ENCODE measurements around the gene TMSB10. TPM values are rescaled to one million over a fixed set of nuclear protein-coding genes. Genes with fewer than 3 reads are reported as not detected.

Gene TMSB10
- total RNA-seq, 1 donor from 2014 or later = 5,126 TPM

DNA sequence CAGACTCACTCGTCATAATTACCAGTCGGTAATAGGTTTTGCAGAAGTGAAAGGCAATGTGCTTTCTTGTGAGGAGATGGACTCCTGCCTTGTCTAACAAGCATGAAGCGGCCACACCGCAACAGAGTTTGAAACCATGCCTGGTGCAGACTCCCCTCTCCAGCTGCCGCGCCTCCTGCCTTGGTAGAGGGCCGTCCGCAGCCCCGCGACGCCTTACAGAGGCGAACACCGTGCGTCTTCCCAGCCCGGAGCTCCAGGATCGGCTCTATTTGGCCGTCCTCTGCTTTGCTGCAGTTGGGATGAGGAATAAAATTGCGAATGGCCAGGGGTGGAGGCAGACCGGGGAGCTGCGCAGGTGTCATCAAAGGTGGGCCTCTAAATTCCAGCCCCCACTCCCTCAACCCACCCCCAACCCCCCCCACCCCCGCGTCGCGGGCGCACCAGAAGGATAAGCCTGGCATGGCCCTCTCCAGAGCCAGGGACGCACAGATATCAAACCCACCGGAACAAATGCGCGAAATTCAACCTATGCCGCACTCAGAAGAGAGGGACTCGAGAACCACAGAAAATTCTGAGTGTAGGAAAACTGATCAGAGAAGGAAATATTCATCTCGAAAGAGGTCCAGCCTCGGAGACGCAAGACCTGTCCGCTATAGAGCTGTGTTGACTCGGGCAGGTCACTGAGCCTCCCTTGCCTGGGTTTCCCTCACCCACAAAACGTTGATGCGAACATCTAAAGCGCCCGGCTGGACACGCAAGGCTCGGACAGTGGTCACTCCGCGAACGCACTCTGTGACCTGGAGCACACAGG lies 25.7 kb upstream of the TMSB10 start:
- DNase-seq (ENCODE audit: low spot score in 2 of 2) (no peak), FAIRE-seq (no peak)

DNA sequence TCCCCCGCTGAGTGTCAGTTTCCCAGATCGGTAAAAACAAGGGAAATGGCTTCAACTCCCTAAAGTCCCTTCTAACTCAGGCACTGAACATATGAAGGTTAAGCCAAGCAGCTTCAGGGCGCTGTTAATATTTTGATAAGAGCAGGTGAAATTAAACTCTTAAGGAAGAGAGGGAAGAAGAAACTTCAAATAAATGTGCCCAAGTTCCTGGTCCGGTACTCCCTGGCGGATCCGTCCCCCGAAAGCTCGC lies 25.1 kb upstream of the TMSB10 start:
- no peak for DNase-seq (ENCODE audit: low spot score in 2 of 2)
- no peak for FAIRE-seq

- FAIRE-seq (no peak), DNase-seq (ENCODE audit: low spot score in 2 of 2) (no peak)
Measured at GRCh38 chr2:84880645-84881521, 24.6 kb upstream of the TMSB10 start, which contains the start of gene TRABD2A. Gene TRABD2A (minus strand): TSS chr2:84881084. CDS start chr2:84881039, 45 bp downstream.

DNA sequence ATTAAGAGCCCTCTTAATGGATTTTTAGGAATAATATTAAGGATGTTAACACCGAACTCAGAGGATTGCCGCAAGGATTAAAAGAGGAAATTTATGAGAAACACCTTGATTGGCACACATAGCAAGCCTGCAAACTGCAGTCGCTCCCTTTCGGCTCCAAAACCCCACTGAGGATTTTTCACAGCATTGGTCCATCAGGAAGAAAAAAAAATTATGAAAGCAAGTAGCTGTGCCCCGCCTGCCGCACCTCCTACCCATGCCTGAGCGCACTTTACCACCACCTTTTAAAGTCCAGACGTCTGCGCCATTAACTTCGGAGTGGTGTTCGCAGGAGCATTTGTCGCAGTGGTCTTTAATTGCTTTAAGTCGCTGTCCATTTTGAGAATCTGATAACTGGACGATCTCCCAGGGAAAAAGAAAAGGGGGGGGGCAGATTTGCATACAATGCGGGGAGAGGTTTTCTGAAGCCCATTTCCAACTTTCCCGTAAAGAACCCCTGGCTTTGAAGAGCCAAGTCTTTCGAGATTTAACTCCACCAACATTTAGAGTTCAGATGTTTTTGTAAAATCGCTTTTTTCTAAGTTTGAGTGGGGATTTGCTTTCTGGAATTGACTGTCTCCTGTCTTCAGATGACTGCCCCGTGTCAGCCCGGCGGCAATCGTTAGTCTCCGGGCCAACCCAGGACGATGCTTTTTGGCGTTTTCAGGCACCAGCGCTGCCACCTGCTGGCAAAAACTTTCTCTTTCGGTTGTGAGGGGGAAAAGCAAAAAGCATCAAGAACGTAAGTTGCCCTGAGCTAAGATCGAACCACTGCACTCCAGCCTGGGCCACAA lies 23.7 kb upstream of the TMSB10 start:
- DNase-seq (ENCODE audit: low spot score in 2 of 2) = peak; percentile 59 to 66
- FAIRE-seq = no peak

GRCh38 chr2:84882414-84882738 lies 23.1 kb upstream of the TMSB10 start:
- FAIRE-seq (no peak), DNase-seq (ENCODE audit: low spot score in 2 of 2) (no peak)

DNA sequence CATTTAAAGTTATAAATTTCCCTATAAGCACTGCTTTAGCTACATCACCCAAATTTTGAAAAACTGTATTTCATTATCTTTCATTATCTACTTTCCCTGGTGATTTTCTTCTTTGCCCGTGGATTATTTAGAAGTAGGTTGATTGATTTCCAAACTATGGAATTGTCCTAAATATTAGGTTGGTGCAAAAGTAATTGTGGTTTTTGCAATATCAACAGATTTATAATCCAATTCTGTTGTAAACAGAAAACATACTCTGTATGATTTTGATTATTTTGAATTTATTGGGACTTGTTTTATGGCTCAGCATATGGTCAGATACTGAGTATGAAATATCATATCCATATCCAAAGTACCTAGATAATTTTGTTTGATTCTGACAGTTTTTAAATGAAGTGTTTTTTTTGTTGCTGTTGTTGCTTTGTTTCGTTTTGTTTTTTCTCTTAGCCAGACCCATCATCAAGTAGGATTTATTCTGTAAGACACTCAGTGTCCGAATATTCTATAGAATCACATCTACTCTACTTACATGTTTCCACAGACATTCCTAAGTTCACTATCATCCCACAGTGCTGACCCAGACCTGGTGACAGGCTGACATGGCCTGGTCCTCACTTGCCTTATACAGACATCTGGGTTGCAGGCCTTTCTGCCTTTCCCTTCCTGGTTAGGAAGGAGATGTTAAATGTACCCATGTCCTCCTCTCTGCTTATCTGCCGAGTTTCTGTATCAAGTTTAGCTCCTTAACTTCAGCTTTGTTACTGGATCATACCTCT lies 22.5 kb upstream of the TMSB10 start:
- FAIRE-seq (no peak), DNase-seq (ENCODE audit: low spot score in 2 of 2) (no peak)

DNA sequence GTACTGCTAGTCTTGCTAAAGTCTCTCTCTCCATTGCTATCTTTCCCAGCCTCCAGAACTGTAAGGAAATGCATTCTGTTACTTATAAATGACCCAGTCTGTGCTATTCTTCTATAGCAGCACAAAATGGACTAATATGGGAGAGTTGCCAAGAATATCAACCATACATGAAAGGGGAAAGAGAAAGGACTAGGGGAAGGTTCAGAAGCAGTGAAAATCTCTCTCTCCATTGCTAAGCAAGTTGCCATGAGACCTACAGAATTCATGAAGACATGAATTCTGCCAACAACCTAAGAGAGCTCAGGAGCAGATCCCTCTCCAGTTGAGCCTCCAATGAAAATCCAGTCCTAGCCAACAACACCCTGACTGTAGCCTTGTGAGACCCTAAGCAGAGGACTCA lies 21.0 kb upstream of the TMSB10 start:
- no peak for DNase-seq (ENCODE audit: low spot score in 2 of 2)
- no peak for FAIRE-seq

DNA sequence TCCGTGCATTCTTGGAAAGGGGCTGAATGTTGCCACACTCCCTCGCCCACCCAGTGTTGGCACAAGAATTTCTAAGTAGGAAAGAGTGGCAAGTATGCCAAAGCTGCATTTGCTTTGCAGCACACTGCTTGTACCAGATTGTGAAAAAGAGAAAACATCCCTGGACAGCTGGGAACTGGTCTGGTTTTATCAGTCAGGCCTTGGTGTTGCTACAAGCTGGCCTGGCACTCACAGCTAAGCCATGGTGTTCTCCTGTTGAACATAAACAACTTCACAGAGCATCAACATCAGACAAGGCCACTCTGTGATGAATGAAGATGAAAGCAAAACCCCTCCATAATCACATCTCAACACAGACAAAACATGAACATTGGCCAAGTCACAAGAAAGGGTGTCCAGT lies 20.3 kb upstream of the TMSB10 start:
- DNase-seq (ENCODE audit: low spot score in 2 of 2) (no peak), FAIRE-seq (no peak)

GRCh38 chr2:84886791-84887190 lies 18.7 kb upstream of the TMSB10 start:
- DNase-seq (ENCODE audit: low spot score in 2 of 2) (no peak), FAIRE-seq (no peak)

- no peak for FAIRE-seq
- no peak for DNase-seq (ENCODE audit: low spot score in 2 of 2)
Measured at GRCh38 chr2:84888401-84889276, 16.8 kb upstream of the TMSB10 start.

DNA sequence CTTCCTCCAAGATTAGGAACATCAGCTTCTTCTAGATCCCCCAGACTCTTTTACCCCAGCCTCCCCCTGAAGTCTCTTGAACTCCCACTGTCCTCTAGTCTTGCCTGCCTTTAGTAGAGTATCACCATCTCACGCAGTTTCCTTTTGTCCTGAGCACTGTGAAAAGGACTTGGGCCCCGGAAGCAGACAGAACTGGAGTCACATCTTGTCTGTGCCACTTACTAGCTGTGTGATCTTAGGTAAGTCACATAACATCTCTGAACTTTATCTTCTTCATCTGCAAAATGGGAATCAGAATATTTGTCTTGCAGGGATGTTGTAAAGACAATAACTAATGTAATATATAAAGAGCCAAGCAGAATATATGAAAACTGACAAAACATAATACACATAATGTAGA lies 16.1 kb upstream of the TMSB10 start:
- FAIRE-seq = no peak
- no peak for DNase-seq (ENCODE audit: low spot score in 2 of 2)

GRCh38 chr2:84891355-84892010 lies 14.0 kb upstream of the TMSB10 start:
- FAIRE-seq (no peak), DNase-seq (ENCODE audit: low spot score in 2 of 2) (no peak)

DNA sequence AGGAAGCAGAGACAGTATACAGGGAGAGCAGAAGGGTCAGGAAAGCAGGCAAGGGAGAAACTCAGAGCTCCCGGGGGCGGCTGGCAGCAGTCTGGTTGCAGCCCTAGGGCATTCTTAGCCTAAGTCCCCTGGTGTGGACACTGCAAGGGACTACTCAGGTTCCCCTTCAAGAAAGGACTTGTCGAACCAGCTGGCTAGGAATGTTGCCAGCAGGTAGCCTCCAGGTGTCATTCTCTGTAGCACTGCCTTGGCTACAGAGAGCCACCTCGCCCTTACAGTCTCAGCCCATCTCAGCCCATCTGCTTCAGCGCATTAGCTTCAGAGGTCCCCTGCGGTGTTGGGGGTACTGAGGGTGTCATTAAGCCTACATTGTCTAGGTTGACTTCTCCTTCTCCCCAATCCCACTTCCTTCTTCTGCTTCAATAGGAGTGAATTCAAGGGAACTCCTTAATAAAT lies 11.3 kb upstream of the TMSB10 start:
- FAIRE-seq (no peak), DNase-seq (ENCODE audit: low spot score in 2 of 2) (no peak)

DNA sequence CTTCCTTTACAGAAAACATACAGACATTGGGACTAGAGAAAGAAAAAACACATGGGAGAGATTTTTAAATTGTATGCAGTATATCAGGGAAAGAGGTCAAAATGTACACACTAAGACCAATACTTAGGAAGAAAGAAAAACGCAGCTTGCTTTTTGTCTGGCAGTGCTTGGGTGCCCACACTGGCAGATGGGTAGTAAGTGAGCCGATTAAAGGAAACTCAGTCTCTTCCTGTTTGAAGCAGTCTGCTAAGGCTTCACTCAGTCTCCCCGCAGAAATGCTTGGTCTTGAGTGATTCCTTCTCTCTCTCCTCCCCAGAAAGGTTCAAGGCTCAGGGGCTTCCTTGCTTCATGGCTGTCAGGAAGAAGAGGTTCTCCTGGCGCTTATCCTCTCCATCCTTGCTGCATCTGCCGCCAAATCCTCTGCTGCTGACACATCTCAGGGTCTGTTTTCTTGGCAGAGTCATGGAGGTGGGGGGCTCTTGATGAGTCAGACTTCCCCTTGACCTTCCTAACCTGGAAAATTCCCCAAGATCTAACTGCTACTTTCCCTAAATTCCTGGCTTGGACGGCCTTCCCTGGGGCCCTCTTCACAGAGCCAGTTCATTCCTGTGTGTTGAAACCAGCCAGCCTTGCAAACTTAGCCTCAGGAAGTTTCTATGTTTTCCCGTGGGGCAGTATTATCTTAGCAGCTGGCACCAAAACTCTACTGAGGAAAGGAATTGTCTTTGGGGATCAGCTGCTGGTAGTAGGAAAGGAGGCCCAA lies 10.5 kb upstream of the TMSB10 start:
- DNase-seq (ENCODE audit: low spot score in 2 of 2) (no peak), FAIRE-seq (no peak)

GRCh38 chr2:84896567-84896966 lies 8.9 kb upstream of the TMSB10 start:
- DNase-seq (ENCODE audit: low spot score in 2 of 2) (no peak), FAIRE-seq (no peak)

- FAIRE-seq (no peak), DNase-seq (ENCODE audit: low spot score in 2 of 2) (no peak)
Measured at GRCh38 chr2:84897773-84898172, 7.7 kb upstream of the TMSB10 start.

GRCh38 chr2:84899304-84900204 lies 5.9 kb upstream of the TMSB10 start:
- DNase-seq (ENCODE audit: low spot score in 2 of 2) (no peak), FAIRE-seq (no peak)
